GM23338 (cell line): Measurements from ENCODE around the gene RHO.

Experiments
- CREB1 ChIP-seq: fragments of 250-450 bp; sonication (Bioruptor Pico); IDR thresholded peaks from 2 replicates; pipeline ENCODE4 v1.5.0; 2020; ENCODE audit warnings: low read depth, mild to moderate bottlenecking, moderate library complexity
- EZH2 ChIP-seq: fragments of 200-600 bp; sonication (generic); IDR thresholded peaks from one replicate; pipeline ENCODE4 v1.8.0; 2017; ENCODE audit warnings: antibody characterized with exemption, mild to moderate bottlenecking, low read depth; ENCODE audit not compliant: unreplicated experiment
- EZH2phosphoT487 ChIP-seq: fragments of 200-600 bp; sonication (generic); IDR thresholded peaks from one replicate; pipeline ENCODE4 v1.8.1; 2018; ENCODE audit warnings: antibody characterized with exemption; ENCODE audit not compliant: unreplicated experiment
- JUNB ChIP-seq: IDR thresholded peaks from one replicate; pipeline ENCODE4 v1.6.1; 2016; ENCODE audit warnings: antibody characterized with exemption; ENCODE audit not compliant: unreplicated experiment
- NANOG ChIP-seq: IDR thresholded peaks from 2 replicates; pipeline ENCODE4 v1.6.1; 2016; ENCODE audit warnings: antibody characterized with exemption, borderline replicate concordance
- POLR2AphosphoS5 ChIP-seq: IDR thresholded peaks from 2 replicates; pipeline ENCODE4 v1.6.1; 2016; ENCODE audit warnings: antibody characterized with exemption, low read depth
- STAT1 ChIP-seq: IDR thresholded peaks from one replicate; pipeline ENCODE4 v1.6.1; 2016; ENCODE audit warnings: antibody characterized with exemption; ENCODE audit not compliant: unreplicated experiment
- ZNF114 ChIP-seq: fragments of 250-450 bp; sonication (Bioruptor Pico); IDR thresholded peaks from 2 replicates; pipeline ENCODE4 v1.5.0; 2020; ENCODE audit warnings: mild to moderate bottlenecking, moderate library complexity
- ZNF331 ChIP-seq: fragments of 250-450 bp; sonication (Bioruptor Pico); IDR thresholded peaks from 2 replicates; pipeline ENCODE4 v1.5.0; 2020; ENCODE audit warnings: low read depth, mild to moderate bottlenecking, moderate library complexity
- TF ChIP-seq, protein P1 (sequence below): IDR thresholded peaks from one replicate; pipeline ENCODE4 v1.6.1; 2018; ENCODE audit warnings: antibody characterized with exemption; ENCODE audit not compliant: unreplicated experiment
- TF ChIP-seq, protein P2 (sequence below), 2 experiments: fragments of 200-600 bp in 1 of 2; sonication (generic) in 1 of 2; conservative IDR thresholded peaks; 2 replicates each; pipeline versions ENCODE4 v1.5.1 to v1.6.1; 2016 to 2017; ENCODE audit warnings: antibody characterized with exemption in 2 of 2, low read depth in 2 of 2, mild to moderate bottlenecking in 2 of 2, moderate library complexity in 1 of 2
- TF ChIP-seq, protein P3 (sequence below): IDR thresholded peaks from 2 replicates; pipeline ENCODE4 v1.6.1; 2016; ENCODE audit warnings: antibody characterized with exemption
- TF ChIP-seq, protein P4 (sequence below): fragments of 250-450 bp; sonication (Bioruptor Pico); IDR thresholded peaks from 2 replicates; pipeline ENCODE4 v1.5.0; 2020; ENCODE audit warnings: mild to moderate bottlenecking, moderate library complexity

DNA sequence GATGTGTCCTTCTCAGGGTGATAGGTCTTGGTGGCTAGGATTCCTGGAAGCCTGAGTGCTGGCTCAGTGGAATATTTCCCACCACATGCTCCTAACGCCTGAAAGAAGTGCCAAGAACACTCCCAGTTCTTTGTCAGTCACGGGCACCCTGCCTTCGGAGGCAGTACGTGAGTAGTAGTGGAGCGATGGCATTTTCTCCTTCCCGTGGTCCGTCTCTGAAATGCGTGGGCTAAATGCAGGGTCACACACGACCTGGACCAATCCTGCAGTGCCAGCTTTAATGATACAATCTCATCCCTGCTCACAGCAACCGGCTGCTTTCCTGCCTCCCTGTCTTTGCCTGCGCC lies 29.1 kb downstream of the RHO start:
- TF ChIP-seq JUNB (no peak), POLR2AphosphoS5 (no peak), EZH2 (no peak), EZH2phosphoT487 (no peak), ZNF331 (CRISPR knock-in tag) (no peak), CREB1 (CRISPR knock-in tag) (no peak), STAT1 (no peak), ZNF114 (CRISPR knock-in tag) (no peak), NANOG (no peak)
- TF ChIP-seq, protein P1, sequence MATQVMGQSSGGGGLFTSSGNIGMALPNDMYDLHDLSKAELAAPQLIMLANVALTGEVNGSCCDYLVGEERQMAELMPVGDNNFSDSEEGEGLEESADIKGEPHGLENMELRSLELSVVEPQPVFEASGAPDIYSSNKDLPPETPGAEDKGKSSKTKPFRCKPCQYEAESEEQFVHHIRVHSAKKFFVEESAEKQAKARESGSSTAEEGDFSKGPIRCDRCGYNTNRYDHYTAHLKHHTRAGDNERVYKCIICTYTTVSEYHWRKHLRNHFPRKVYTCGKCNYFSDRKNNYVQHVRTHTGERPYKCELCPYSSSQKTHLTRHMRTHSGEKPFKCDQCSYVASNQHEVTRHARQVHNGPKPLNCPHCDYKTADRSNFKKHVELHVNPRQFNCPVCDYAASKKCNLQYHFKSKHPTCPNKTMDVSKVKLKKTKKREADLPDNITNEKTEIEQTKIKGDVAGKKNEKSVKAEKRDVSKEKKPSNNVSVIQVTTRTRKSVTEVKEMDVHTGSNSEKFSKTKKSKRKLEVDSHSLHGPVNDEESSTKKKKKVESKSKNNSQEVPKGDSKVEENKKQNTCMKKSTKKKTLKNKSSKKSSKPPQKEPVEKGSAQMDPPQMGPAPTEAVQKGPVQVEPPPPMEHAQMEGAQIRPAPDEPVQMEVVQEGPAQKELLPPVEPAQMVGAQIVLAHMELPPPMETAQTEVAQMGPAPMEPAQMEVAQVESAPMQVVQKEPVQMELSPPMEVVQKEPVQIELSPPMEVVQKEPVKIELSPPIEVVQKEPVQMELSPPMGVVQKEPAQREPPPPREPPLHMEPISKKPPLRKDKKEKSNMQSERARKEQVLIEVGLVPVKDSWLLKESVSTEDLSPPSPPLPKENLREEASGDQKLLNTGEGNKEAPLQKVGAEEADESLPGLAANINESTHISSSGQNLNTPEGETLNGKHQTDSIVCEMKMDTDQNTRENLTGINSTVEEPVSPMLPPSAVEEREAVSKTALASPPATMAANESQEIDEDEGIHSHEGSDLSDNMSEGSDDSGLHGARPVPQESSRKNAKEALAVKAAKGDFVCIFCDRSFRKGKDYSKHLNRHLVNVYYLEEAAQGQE, result no peak
- TF ChIP-seq, protein P2, sequence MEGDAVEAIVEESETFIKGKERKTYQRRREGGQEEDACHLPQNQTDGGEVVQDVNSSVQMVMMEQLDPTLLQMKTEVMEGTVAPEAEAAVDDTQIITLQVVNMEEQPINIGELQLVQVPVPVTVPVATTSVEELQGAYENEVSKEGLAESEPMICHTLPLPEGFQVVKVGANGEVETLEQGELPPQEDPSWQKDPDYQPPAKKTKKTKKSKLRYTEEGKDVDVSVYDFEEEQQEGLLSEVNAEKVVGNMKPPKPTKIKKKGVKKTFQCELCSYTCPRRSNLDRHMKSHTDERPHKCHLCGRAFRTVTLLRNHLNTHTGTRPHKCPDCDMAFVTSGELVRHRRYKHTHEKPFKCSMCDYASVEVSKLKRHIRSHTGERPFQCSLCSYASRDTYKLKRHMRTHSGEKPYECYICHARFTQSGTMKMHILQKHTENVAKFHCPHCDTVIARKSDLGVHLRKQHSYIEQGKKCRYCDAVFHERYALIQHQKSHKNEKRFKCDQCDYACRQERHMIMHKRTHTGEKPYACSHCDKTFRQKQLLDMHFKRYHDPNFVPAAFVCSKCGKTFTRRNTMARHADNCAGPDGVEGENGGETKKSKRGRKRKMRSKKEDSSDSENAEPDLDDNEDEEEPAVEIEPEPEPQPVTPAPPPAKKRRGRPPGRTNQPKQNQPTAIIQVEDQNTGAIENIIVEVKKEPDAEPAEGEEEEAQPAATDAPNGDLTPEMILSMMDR (conservative IDR thresholded peaks at IDR 0.05; ENCODE audit: low read depth in 2 of 2), result no peak
- TF ChIP-seq, protein P3, sequence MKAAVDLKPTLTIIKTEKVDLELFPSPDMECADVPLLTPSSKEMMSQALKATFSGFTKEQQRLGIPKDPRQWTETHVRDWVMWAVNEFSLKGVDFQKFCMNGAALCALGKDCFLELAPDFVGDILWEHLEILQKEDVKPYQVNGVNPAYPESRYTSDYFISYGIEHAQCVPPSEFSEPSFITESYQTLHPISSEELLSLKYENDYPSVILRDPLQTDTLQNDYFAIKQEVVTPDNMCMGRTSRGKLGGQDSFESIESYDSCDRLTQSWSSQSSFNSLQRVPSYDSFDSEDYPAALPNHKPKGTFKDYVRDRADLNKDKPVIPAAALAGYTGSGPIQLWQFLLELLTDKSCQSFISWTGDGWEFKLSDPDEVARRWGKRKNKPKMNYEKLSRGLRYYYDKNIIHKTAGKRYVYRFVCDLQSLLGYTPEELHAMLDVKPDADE, result no peak
- TF ChIP-seq, protein P4, sequence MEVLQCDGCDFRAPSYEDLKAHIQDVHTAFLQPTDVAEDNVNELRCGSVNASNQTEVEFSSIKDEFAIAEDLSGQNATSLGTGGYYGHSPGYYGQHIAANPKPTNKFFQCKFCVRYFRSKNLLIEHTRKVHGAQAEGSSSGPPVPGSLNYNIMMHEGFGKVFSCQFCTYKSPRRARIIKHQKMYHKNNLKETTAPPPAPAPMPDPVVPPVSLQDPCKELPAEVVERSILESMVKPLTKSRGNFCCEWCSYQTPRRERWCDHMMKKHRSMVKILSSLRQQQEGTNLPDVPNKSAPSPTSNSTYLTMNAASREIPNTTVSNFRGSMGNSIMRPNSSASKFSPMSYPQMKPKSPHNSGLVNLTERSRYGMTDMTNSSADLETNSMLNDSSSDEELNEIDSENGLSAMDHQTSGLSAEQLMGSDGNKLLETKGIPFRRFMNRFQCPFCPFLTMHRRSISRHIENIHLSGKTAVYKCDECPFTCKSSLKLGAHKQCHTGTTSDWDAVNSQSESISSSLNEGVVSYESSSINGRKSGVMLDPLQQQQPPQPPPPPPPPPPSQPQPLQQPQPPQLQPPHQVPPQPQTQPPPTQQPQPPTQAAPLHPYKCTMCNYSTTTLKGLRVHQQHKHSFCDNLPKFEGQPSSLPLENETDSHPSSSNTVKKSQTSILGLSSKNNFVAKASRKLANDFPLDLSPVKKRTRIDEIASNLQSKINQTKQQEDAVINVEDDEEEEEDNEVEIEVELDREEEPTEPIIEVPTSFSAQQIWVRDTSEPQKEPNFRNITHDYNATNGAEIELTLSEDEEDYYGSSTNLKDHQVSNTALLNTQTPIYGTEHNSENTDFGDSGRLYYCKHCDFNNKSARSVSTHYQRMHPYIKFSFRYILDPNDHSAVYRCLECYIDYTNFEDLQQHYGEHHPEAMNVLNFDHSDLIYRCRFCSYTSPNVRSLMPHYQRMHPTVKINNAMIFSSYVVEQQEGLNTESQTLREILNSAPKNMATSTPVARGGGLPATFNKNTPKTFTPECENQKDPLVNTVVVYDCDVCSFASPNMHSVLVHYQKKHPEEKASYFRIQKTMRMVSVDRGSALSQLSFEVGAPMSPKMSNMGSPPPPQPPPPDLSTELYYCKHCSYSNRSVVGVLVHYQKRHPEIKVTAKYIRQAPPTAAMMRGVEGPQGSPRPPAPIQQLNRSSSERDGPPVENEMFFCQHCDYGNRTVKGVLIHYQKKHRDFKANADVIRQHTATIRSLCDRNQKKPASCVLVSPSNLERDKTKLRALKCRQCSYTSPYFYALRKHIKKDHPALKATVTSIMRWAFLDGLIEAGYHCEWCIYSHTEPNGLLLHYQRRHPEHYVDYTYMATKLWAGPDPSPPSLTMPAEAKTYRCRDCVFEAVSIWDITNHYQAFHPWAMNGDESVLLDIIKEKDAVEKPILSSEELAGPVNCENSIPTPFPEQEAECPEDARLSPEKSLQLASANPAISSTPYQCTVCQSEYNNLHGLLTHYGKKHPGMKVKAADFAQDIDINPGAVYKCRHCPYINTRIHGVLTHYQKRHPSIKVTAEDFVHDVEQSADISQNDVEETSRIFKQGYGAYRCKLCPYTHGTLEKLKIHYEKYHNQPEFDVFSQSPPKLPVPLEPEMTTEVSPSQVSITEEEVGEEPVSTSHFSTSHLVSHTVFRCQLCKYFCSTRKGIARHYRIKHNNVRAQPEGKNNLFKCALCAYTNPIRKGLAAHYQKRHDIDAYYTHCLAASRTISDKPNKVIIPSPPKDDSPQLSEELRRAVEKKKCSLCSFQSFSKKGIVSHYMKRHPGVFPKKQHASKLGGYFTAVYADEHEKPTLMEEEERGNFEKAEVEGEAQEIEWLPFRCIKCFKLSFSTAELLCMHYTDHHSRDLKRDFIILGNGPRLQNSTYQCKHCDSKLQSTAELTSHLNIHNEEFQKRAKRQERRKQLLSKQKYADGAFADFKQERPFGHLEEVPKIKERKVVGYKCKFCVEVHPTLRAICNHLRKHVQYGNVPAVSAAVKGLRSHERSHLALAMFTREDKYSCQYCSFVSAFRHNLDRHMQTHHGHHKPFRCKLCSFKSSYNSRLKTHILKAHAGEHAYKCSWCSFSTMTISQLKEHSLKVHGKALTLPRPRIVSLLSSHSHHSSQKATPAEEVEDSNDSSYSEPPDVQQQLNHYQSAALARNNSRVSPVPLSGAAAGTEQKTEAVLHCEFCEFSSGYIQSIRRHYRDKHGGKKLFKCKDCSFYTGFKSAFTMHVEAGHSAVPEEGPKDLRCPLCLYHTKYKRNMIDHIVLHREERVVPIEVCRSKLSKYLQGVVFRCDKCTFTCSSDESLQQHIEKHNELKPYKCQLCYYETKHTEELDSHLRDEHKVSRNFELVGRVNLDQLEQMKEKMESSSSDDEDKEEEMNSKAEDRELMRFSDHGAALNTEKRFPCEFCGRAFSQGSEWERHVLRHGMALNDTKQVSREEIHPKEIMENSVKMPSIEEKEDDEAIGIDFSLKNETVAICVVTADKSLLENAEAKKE (CRISPR knock-in tag), result no peak
